Endothelial cell of hepatic sinusoid (primary cell): Measurements from ENCODE around the gene ST3GAL4.
"Not testable (repeated sequence)": the region's sequence is repeated elsewhere in the genome, so short reads cannot be mapped to it uniquely, and the experiment has no call there.

Source experiments
- in situ Hi-C: cut with HindIII; loops from 2 replicates; pipeline ENCODE4 v1.10.0; 2017; ENCODE audit warnings: low sequenced_read_pairs

The ST3GAL4 gene

DNA sequence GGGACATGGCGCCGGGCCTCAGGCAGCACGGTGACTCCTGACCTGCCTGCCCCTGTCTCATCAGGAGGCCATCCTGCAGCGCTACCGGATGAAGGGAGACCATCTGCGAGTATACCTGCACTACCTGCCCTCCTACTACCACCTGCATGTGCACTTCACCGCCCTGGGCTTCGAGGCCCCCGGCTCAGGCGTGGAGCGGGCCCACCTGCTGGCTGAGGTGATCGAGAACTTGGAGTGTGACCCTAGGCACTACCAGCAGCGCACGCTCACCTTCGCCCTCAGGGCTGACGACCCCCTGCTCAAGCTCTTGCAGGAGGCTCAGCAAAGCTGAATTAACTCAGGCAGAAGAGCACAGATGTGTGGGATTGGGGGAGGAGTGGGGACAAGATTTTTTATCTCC lies 10.2 kb upstream of the ST3GAL4 start:
- in situ Hi-C loops = no loop called here

DNA sequence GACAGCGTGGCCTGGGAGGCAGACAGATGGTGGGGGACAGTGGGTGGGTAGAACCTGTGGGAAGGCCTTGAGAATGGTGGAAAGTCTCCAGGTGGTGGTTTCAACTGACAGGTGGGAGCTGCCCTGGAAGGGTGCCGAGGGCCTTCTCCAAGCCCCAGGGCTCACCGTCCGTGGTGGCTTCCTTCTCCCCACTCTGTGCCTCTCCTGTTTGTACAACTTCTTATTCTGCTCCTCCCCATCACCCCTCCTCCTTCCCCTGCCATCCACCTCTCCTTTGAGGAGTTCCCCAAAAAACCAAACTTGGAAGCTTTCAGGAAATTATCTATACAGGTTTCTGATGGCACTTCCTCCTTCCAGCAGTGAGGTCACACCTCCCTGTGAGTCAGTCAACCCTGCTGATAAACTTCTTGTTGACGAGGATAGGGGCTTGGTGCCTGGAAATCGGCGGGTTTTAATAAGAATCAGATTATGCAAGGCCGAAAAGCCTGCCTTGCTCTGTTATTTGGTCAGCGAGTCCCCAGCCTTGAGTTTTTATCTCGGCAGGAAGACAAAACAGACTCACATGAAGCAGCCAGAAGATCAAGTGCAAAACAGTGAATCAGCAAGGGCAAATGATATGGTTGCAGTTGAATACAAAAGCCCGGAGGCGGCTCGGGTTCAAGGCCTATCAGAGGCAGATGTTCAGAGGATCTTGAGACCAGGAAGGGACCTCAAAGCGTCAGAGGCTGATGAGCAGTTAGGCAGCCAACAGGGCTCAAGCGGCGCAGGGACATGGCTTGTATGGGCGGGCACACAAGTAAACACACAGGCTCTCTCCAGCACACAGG lies 9.5 kb upstream of the ST3GAL4 start:
- in situ Hi-C loops = no loop called here

DNA sequence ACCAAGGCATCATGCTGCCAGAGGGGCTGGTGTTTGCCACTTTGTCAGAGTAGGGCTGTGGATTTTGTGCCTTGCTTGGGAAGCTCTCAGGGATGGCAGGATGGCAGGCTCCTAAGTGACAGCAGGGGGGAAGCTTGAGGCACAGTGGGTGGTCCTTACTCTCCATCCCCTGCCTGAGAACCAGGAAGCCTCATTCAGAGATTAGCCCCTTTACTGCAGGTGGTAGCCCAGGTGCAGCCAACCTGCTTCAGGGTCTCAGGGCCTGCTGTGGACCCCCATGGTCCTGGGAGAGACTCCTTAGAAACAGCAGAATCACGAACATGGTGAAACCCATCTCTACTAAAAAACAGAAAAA lies 8.9 kb upstream of the ST3GAL4 start:
- in situ Hi-C loops = no loop called here

DNA sequence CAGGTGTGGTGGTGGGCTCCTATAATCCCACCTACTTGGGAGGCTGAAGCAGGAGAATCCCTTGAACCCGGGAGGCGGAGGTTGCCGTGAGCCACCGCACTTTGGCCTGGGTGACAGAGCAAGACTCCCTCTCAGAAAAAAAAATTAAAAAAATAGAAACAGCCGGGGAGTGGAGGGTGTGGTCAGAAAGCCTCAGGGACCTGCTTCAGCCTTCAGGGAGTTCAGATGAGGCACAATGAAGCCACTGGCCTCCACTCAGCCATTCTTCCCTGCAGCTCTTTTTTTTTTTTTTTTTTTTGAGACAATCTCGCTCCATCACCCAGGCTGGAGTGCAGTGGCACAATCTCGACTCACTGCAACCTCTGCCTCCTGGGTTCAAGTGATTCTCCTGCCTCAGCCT lies 8.5 kb upstream of the ST3GAL4 start:
- in situ Hi-C loops = not testable (repeated sequence)

DNA sequence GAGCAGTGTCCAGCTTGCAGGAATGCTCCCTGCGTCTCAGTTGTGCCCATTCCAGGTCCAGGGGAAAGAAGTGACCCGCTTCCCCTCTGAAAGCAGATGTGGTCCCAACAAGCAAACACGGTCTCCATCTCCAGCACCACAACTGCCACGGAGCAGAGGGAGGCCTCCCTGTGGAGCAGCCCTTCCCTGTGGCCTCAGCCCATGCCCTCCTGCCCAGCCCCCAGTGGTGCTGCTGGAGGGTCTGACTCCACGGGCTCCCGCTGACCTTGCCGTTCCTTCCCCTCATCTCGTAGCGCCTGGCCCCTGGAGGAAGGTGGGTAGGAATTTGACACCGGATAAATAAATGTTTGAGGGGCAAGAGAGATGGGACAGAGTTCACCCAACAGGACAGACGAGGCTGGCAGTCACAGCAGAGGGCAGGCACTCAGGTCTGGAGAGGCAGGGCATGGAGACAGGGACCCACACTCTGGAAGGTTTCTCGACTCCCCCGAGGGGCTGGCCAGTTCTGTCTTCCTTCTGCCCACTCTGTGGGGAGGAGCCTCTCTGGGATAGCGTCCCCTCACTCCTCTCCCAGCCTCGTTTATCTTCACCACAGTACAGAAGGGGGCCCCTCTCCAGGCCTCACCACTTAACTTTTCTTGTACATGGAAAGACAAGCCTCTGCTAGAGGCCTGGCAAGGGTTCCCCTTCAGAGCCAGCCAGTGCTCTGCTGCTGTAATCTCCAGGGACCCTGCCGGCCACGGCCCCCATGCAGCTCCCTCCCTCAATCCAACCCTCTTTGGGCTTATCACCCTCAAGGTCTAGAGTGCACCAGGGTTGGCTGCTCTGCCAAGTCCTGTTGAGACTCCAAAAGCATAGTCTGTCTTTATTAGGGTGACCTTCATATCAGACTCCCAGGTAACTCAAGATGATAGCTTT lies 7.5 kb upstream of the ST3GAL4 start:
- in situ Hi-C loops = no loop called here

DNA sequence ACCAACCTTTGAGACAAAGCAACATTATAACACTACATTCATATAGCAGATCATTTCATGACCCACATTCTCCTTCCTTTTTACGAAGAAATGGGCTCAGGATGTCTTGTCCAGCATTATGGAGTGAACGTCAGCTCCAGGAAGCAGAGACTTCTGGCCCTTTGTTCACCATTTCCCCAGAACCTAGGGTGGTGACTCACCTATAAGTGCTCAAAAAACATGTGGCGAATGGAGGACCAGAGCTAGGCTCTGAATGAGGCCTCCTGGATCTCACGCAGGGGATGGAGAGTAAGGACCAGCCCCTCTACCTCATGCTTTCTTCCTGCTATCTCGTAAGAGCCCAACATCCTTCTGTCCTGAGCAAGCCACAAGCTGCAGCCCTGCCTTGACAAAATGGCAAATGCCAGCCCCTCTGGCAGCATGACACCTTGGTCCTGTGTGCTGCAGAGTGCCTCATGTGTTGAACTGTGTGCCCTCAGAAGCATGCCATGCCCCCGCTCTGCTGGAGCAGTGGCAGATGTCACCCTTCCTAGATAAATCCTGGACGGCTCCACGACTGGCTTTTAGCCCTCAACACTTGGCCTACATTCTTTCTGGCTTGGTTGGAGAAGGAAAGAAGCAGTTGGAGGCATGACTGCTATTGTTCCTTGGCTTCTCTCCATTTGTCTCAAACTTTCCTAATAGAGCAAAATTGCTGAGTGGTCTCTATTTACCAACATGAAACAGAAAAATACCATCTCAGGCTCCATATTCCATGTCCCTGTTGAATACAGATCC lies 6.5 kb upstream of the ST3GAL4 start:
- in situ Hi-C loops = no loop called here

DNA sequence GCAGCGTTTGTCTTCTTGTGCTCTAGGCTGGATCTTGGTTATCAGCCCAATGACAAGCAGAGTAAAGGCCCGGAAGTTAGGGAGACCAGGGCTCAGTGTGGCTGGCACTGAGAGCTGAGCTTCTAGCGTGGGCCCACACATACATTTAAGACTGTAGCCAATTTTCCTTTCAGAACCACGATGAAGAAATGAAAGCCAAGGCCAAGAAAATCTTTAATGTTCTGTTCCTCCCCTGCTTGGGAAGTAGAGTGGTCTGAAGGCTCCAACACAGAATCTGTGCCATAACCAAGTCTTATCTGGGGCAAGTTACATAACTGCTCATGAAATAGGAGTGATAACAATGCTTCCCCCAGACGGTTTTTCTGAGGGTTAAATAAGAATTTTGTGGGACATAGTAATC lies 4.7 kb upstream of the ST3GAL4 start:
- in situ Hi-C loops = loop anchor here (5.0 kb wide), 1 partner anchor 41 kb away; no protein-coding TSS in a partner anchor

DNA sequence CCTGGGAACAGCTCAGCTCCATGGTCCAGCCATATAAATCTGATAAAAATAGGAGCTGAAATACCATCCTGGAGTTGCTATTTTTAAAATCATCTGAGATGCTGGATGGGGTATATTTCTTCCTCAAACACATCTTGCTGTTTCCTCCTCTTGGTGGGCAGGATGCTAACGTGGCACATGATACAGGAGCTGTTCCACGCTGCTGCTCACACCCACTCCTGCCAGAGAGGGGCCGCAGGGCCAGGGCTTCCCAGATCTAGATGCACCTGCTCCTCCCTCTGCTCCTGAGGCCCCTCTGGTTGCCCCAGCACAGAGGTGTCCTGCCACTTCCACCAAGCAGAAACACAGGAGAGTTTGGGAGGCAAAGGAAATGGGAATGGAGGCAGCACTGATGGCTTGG lies 3.3 kb upstream of the ST3GAL4 start:
- in situ Hi-C loops = loop anchor here (5.0 kb wide), 1 partner anchor 40 kb away; no protein-coding TSS in a partner anchor

DNA sequence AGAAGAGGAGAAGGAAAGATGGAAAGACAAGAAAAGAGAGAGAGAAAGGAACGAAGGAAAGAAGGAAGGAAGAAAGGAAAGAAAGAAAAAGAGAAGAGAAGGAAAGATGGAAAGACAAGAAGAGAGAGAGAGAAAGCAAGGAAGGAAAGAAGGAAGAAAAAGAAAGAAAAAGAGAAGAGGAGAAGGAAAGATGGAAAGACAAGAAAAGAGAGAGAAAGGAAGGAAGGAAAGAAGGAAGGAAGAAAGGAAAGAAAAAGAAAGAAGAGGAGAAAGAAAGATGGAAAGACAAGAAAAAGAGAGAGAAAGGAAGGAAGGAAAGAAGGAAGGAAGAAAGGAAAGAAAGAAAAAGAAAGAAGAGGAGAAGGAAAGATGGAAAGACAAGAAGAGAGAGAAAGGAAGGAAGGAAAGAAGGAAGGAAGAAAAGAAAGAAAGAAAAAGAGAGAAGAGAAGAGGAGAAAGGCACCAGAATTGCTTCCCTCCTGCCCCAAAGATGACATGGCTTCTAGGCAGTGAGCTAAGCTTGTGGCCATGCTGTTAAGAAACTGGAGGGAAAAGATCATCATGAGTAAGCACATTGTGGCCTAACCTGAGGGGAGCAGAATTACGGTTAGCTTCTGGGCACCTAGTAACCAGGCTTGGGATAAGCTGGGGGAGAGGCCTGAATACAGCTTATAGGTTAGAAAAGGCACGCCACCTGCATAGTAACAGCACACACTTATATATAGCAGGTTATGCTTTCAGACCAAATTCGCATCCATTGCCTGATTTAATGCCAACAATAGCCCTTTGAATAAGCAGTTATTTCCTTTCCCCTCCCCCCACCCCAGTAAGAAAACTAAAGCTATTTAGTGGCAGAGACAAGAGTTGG lies 2.3 kb upstream of the ST3GAL4 start:
- in situ Hi-C loops = loop anchor here (5.0 kb wide), 1 partner anchor 39 kb away; no protein-coding TSS in a partner anchor

DNA sequence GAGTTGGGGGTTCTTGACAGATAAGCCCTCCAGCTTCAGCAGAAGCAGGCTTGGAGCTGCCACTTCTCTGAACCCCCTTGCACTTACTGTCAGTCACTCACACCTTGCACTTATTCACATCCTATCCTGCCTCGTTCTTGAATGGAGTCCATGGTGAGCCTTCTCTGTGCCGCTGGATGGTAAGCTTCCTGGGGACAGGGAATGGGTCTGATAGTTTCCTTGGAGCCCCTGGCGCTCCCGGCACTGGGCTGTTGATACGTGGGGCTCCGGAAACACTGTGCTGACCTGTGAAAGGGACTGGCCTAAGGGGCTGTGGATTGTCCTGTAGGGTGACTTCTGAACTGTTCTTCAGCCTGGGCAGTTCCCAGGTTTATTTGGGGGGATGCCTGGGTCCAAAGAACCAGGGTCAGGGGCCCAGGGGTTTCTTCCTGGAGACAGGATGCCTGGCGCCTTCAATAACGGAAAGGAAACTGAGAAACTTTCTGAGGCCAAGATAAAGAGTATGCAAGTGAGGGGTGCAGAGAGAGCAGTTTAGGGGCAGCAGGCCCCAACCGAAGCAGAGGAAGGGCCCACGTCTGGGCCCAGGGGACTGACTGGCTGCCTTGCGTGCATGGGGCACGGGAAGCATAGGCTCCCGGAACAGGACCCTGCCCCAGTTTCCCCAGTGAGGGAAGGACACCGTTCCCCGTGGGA lies 709 bp upstream of the ST3GAL4 start:
- in situ Hi-C loops = loop anchor here (5.0 kb wide), 1 partner anchor 38 kb away; no protein-coding TSS in a partner anchor

DNA sequence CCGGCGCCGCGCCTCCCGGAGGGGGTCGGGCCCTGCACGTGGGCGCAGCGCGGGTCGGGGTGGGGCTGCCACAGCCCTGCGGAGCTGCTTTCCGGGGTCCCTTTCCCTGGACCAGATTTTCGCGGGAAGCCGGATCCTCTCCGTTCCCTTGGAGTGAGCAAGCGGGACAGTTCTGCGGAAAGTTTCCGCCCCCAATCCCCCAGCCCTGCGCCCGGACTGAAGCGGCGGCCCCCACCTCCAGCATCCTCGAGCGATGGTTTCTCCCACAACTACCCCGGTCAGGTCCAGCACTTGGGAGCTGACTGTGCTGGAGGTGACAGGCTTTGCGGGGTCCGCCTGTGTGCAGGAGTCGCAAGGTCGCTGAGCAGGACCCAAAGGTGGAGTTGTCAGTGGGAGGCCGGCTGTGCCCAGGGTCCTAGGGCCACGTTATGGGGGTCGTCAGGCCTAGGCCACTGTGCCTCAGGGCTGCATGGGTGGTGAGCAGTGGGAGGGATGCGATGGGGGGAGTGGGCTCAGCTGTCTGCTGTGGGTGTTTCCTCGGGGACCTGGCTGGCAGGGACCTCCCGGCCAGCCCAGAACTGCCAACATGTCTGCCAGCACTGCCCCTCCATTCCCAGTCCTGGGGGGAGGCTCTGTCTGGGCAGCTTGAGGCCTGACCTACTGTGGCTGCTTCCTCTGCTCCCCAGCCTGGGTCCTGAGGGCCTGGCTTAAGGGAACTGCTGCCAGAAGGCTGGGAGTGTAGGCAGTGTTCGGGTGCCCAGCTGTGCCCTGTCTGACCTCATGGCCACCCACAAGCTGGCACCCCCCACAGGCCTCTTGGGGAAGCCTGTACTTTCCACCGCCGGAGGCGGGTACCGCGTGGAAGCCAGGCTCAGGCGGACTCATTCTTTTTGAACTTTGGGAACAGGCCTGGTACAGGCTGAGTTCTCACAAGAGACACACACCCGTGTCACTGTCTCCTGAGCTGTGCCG lies 726 bp downstream of the ST3GAL4 start:
- in situ Hi-C loops = no loop called here

DNA sequence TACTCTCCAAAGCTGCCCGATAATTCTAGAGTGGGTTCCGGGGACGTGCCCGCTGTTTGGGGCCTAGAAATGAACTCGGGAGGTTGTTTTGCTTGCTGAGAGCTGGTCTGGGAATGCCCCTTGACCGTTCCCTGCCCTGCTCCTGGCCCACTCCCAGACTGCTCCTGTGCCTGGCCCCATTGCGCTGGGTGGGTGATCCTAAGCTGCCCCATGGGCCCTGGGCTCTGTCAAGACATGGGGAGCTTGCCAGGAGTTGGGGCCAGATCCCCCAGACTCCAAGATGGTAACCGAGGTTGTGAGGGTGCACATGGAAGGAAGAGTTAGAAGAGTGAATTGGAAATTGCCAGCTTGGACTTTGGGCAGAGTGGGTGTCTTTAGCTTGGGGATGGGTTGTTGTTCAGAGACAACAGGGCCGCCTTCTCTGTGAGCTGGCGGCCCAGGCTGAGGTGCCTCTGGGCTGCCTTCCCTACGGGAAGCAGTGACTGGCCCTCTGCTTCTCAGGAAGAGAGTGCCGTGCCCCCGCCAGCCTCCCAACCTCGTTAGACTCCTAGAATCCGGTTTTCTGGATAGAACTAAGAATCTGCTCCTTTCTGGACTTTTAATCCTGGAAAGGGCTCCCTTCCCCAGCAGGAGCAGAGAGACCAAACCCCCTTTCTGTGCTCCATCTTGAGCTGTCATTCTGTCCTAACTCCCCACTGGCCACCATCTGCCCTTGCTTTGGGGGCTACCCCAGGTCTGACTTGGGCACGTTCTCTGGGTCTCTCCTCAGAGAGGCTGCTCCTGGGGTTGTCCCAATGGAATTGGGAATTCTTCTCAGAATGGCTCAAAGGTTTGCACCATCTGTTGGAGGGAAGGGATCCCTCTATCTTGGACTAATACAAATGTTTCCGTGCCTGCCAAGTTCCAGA lies 1.8 kb downstream of the ST3GAL4 start:
- in situ Hi-C loops = no loop called here

DNA sequence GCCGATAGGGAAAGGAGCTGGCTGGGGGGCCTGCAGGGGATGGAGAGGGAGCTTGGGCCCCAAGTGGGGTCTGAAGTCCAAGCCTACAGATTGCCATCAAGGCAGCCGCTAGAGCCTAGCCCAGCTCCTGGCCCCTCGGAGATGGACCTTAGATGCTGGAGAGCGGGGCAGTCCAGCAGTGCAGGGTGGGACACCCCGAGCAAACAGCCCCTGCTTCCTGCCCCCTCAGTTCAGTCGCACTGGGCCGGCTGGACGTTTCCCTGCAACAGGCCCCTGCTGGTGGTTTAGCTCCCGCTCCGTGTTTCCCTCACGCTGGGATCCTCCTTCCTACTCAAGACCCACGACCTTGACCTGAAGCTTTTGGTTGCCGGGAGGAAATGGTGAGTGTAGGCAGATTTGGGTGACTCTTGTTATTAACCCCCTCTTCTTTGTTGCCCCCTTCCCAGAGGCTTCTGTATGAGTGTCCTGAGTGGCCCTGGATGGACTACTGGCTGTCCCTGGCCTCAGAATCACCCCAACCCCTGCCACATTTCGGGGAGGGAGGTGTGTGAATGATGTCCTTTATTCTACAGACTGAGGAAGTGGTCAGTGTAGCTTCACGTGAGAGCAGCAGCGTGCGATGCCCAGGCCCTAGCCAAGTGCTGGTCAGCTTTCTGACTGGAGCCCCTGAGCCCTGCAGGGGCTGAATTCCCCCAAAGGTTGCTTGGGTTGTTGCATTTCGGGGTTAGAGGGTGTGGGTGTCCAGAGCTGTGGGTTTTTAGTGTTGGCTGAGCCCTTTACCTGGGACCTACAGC lies 2.7 kb downstream of the ST3GAL4 start:
- in situ Hi-C loops = no loop called here

DNA sequence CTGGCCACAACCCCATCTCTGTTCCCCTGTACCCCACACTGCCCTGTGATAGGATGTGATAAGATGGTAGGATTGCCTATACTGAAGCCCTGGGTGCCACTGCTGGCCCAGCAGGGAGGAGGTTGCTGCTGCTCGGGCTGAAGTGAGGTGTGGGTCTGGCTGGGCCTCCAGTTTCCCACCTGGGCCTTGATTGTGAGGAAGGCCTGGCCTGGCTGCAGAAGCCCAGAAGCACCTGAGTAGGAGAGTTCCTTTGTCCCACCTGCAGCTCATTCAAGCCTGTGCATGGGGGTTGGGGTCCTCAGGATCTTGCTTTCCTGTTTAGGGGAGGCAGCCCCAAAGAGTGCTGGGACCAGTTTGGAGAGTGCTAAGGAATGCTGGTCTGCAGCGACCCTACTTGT lies 3.3 kb downstream of the ST3GAL4 start:
- in situ Hi-C loops = no loop called here

DNA sequence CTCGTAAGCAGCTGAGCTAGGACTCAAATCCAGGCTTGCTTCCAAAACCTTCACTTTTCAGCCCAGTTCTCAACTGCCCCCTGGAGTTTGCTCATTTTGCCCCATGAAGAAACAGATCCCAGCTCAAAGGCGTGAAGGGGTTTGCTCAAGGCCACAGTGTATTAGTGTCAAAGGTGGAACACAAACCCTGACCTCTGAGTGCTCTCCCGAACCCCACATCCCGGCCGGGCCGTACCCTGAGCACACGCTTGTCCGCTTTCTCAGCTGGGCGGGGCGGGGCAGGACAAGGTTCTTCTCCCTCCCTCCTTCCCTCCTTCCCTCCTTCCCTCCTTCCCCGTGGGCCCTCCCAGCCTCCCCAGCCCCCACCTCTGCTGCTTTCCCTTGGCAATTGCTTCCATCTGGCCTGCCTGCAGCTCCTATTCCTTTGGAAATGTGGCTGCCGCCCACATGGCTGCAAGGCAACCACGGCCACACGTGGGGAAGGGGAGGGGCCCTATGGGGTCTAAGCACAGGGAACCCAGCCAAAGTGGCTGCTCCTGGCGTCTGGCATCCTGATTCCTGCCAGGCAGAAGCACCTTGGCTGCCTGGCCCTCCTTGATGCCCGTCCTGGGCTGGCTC lies 4.1 kb downstream of the ST3GAL4 start:
- in situ Hi-C loops = loop anchor here (5.0 kb wide), 2 partner anchors 68 to 87 kb away; no protein-coding TSS in a partner anchor

DNA sequence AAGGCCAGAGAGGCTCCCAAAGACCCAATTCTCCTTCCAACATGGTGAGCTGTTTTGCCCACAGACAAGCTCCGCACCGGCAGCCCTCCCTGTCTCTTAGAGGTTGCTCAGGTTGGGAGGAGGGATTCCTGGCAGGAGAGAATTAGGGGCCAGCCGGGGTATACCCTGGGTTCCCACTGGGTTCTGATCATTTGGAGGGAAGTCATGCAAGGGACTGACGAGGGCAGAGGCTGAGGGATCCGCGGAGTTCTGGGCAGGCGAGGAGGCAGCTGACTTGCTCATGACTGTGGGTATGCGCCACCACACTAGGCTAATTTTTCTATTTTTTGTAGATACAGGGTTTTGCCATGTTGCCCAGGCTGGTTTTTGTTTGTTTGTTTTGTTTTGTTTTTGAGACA lies 4.6 kb downstream of the ST3GAL4 start:
- in situ Hi-C loops = loop anchor here (5.0 kb wide), 2 partner anchors 67 to 88 kb away; no protein-coding TSS in a partner anchor
